ENCODE results near the gene DGKH. TPM values are rescaled to one million over a fixed set of nuclear protein-coding genes. Genes with fewer than 3 reads are reported as not detected.

Gene DGKH
- total RNA-seq, 1 experiment from 2014 or later, result 4.2 TPM

- in situ Hi-C loops (cut with HindIII; ENCODE audit: low pct_unique_long_range_greater_than_20kb, low sequenced_read_pairs), result no loop called here
- no peak for DNase-seq (ENCODE audit: low read depth, low spot score)
Observed at GRCh38 chr13:42272804-42273175, 224.3 kb downstream of the DGKH start.

- in situ Hi-C loops (cut with HindIII; ENCODE audit: low pct_unique_long_range_greater_than_20kb, low sequenced_read_pairs), result no loop called here
Observed at GRCh38 chr13:42274386-42275097, 226.1 kb downstream of the DGKH start.

GRCh38 chr13:42275098-42275471 is 226.6 kb downstream of the DGKH start:
- in situ Hi-C loops (cut with HindIII; ENCODE audit: low pct_unique_long_range_greater_than_20kb, low sequenced_read_pairs), result no loop called here

More at GRCh38 chr13:42274386-42275097, 226.1 kb downstream of the DGKH start:
- no peak for DNase-seq (ENCODE audit: low read depth, low spot score)

GRCh38 chr13:42275506-42275905 is 227.1 kb downstream of the DGKH start:
- DNase-seq (ENCODE audit: low read depth, low spot score), result no peak
- in situ Hi-C loops (cut with HindIII; ENCODE audit: low pct_unique_long_range_greater_than_20kb, low sequenced_read_pairs), result no loop called here

More at GRCh38 chr13:42275098-42275471, 226.6 kb downstream of the DGKH start:
- DNase-seq (ENCODE audit: low read depth, low spot score), result no peak

GRCh38 chr13:42276683-42277082 is 228.2 kb downstream of the DGKH start:
- in situ Hi-C loops (cut with HindIII; ENCODE audit: low pct_unique_long_range_greater_than_20kb, low sequenced_read_pairs), result no loop called here
- no peak for DNase-seq (ENCODE audit: low read depth, low spot score)

- in situ Hi-C loops (cut with HindIII; ENCODE audit: low pct_unique_long_range_greater_than_20kb, low sequenced_read_pairs), result no loop called here
- no peak for DNase-seq (ENCODE audit: low read depth, low spot score)
Observed at GRCh38 chr13:42277618-42278276, 229.3 kb downstream of the DGKH start.

GRCh38 chr13:42279080-42279479 is 230.6 kb downstream of the DGKH start:
- in situ Hi-C loops (cut with HindIII; ENCODE audit: low pct_unique_long_range_greater_than_20kb, low sequenced_read_pairs), result no loop called here
- no peak for DNase-seq (ENCODE audit: low read depth, low spot score)

GRCh38 chr13:42279986-42280385 is 231.5 kb downstream of the DGKH start:
- in situ Hi-C loops (cut with HindIII; ENCODE audit: low pct_unique_long_range_greater_than_20kb, low sequenced_read_pairs), result no loop called here
- DNase-seq (ENCODE audit: low read depth, low spot score), result no peak

- DNase-seq (ENCODE audit: low read depth, low spot score), result no peak
- in situ Hi-C loops (cut with HindIII; ENCODE audit: low pct_unique_long_range_greater_than_20kb, low sequenced_read_pairs), result no loop called here
Observed at GRCh38 chr13:42280537-42280936, 232.1 kb downstream of the DGKH start.

GRCh38 chr13:42283574-42283973 is 235.1 kb downstream of the DGKH start:
- no peak for DNase-seq (ENCODE audit: low read depth, low spot score)
- in situ Hi-C loops (cut with HindIII; ENCODE audit: low pct_unique_long_range_greater_than_20kb, low sequenced_read_pairs), result no loop called here

- DNase-seq (ENCODE audit: low read depth, low spot score), result no peak
- in situ Hi-C loops (cut with HindIII; ENCODE audit: low pct_unique_long_range_greater_than_20kb, low sequenced_read_pairs), result no loop called here
Observed at GRCh38 chr13:42284068-42284467, 235.6 kb downstream of the DGKH start.

Small RNA genes lying within 50 kb of the gene (small RNA-seq; reads per million reads assigned to genes)
- 0 reads per million in 2 experiments for gene RPS28P8

Other genes with a start within 250 kb of the DGKH start
- 19.9 and 20.3 TPM in 2 replicates for gene VWA8, start 87.5 kb upstream of the DGKH start, total RNA-seq (2014; rRNA removed; shearing (Covaris generic))
- 15.8 and 17.1 TPM in 2 replicates for gene AKAP11, start 223.5 kb downstream of the DGKH start, total RNA-seq (2014; rRNA removed; shearing (Covaris generic))

Measured in SK-MEL-5 (cell line).